ENCODE results near the gene SPSB3. TPM values are rescaled to one million over a fixed set of nuclear protein-coding genes. Genes with fewer than 3 reads are reported as not detected.

Gene SPSB3
- polyA plus RNA-seq, 1 donor (not counting 4 experiments of a cell fraction or from before 2014, with no cell fraction given) = 9.5 TPM

DNA sequence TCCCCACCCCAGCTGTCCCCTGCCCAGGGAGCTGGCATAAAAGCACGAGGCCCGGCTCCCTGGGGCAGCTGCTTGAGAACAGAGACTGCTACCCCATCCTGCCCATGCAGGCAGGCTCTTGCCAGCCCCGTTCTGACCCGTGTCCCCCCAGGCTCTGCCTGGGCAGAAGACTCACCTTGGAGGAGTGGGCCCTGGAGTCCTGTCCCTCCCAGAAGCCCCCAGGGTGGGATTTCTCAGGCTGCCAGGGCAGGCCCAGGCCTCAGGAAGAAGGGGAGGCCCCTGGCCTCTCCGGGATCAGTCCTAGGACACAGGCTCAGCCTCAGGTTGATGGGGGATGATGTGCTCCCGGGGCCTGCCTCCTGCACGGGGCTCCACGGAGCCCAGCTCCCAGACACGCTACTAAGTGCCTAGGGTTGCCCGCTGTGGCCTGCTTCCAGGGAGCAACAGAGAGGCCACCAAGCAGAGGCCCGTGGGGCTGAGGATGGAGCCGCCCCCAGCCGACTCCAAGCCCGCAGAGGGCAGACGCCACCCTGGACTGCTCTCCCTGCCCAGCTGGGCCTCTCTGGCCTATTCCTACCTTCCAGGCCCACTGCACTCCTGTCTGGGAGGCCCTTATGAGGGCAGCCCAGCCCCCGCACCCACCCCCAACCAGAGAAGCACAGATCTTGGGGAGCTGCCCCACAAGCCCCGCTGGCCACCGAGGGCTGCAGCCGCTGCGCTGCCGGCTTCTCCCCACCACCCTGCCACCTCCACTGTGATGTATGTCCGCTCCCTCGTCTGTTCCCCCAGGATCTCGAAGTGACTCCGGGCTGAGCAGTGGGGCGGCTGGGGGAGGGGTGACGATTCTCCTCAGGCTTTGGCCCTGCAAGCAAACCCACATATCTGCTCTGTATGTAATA lies 12.7 kb downstream of the SPSB3 start:
- Histone ChIP-seq H3K79me2 (ENCODE audit: control insufficient read depth, insufficient read depth, low read length) (peaks cover 24% of the 10 kb centered on the region), H3K9me3 (ENCODE audit: control insufficient read depth, low read depth, low read length) (no peaks in the 10 kb centered on the region), H3K27me3 (ENCODE audit: control insufficient read depth, extremely low read depth, insufficient read depth, low read length) (no peaks in the 10 kb centered on the region), H4K20me1 (ENCODE audit: control insufficient read depth, extremely low read depth, insufficient read depth, low read length) (no peaks in the 10 kb centered on the region), H3K4me3 (ENCODE audit: control insufficient read depth in 2 of 3, extremely low read depth in 1 of 3, insufficient read depth in 2 of 3, low read depth in 1 of 3, low read length in 3 of 3) (no peak overlapping the region), H3K9ac (ENCODE audit: control insufficient read depth, extremely low read depth, insufficient read depth, low read length) (no peak overlapping the region), H3K4me1 (ENCODE audit: control insufficient read depth, extremely low read depth, insufficient read depth, low read length) (peaks cover 20% of the 10 kb centered on the region), H3K4me2 (ENCODE audit: control insufficient read depth, extremely low read depth, insufficient read depth, low read depth, low read length) (no peak overlapping the region), H3K36me3 (ENCODE audit: control insufficient read depth in 2 of 2, extremely low read depth in 1 of 2, insufficient read depth in 2 of 2, low read length in 2 of 2) (peaks cover 3 to 14% of the 10 kb centered on the region in 2 experiments), H3K9me1 (ENCODE audit: control insufficient read depth, extremely low read depth, insufficient read depth, low read length) (no peaks in the 10 kb centered on the region), H2AFZ (ENCODE audit: control insufficient read depth, low read length) (no peak overlapping the region), H3K27ac (ENCODE audit: control insufficient read depth, insufficient read depth, low read length) (no peak overlapping the region)
- no peak for TF ChIP-seq EZH2 (IDR thresholded peaks at IDR 0.05; ENCODE audit: low read length)
- no peak for TF ChIP-seq CTCF (optimal IDR thresholded peaks at IDR 0.05 in 1 of 3, IDR thresholded peaks at IDR 0.05 in 1 of 3, conservative IDR thresholded peaks at IDR 0.05 in 1 of 3; ENCODE audit: extremely low read depth in 1 of 3, insufficient read depth in 2 of 3, low read length in 3 of 3)
- no peak for DNase-seq (ENCODE audit: low read depth, low spot score)
- dilution Hi-C loops (cut with MboI; ENCODE audit: extremely low pct_ligation_motif_present, low sequenced_read_pairs) = no loop called here
- no peak for FAIRE-seq

DNA sequence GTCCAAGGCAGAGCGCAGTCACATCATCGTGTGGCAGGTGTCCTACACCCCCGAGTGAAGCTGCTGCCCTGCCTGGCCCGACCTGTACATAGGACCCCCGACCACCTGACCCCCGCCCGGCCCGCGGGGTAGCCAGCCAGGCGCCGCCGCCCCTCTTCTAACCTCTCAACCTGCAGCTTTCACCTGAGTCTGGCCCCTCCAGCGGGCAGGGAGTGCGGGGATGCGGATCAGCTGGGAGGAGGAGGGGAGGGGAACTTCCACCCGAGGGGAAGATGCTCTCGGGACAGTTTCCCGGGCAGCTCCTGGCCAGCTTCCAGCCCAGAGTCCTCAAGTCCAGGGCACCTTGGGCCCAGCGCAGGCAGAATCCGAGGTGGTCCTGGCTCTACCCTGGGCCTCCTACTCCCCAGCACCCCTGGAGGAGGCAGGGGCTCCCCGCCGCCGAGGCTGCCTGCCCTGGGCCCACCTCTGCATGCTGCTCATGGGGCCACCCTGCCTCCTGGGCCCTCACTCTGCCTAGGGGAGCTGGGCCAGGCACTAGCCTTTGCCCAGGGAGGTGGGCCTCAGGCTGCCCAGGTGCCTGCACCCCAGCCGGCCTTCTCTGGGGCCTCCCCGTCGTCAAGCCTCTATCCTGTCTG lies 13.5 kb downstream of the SPSB3 start:
- no peak for FAIRE-seq
- Histone ChIP-seq H3K36me3 (ENCODE audit: control insufficient read depth in 2 of 2, extremely low read depth in 1 of 2, insufficient read depth in 2 of 2, low read length in 2 of 2) (peaks cover 3 to 19% of the 10 kb centered on the region in 2 experiments), H3K9me1 (ENCODE audit: control insufficient read depth, extremely low read depth, insufficient read depth, low read length) (no peaks in the 10 kb centered on the region), H3K9me3 (ENCODE audit: control insufficient read depth, low read depth, low read length) (no peaks in the 10 kb centered on the region), H3K4me3 (ENCODE audit: control insufficient read depth in 2 of 3, extremely low read depth in 1 of 3, insufficient read depth in 2 of 3, low read depth in 1 of 3, low read length in 3 of 3) (no peak overlapping the region), H3K27me3 (ENCODE audit: control insufficient read depth, extremely low read depth, insufficient read depth, low read length) (no peaks in the 10 kb centered on the region), H3K9ac (ENCODE audit: control insufficient read depth, extremely low read depth, insufficient read depth, low read length) (no peak overlapping the region), H3K27ac (ENCODE audit: control insufficient read depth, insufficient read depth, low read length) (no peak overlapping the region), H3K4me2 (ENCODE audit: control insufficient read depth, extremely low read depth, insufficient read depth, low read depth, low read length) (no peak overlapping the region), H4K20me1 (ENCODE audit: control insufficient read depth, extremely low read depth, insufficient read depth, low read length) (no peaks in the 10 kb centered on the region), H2AFZ (ENCODE audit: control insufficient read depth, low read length) (no peak overlapping the region), H3K4me1 (ENCODE audit: control insufficient read depth, extremely low read depth, insufficient read depth, low read length) (peaks cover 14% of the 10 kb centered on the region), H3K79me2 (ENCODE audit: control insufficient read depth, insufficient read depth, low read length) (peaks cover 16% of the 10 kb centered on the region)
- dilution Hi-C loops (cut with MboI; ENCODE audit: extremely low pct_ligation_motif_present, low sequenced_read_pairs) = no loop called here
- TF ChIP-seq CTCF (optimal IDR thresholded peaks at IDR 0.05 in 1 of 3, IDR thresholded peaks at IDR 0.05 in 1 of 3, conservative IDR thresholded peaks at IDR 0.05 in 1 of 3; ENCODE audit: extremely low read depth in 1 of 3, insufficient read depth in 2 of 3, low read length in 3 of 3) = no peak
- DNase-seq (ENCODE audit: low read depth, low spot score) = no peak
